ES-I3 (cell line): ENCODE data around the gene MCCC2.
"Not testable (repeated sequence)": the region's sequence is repeated elsewhere in the genome, so short reads cannot be mapped to it uniquely, and the experiment has no call there.

ENCODE experiments used
- H3K36me3 ChIP-seq: 2 replicates; pipeline ENCODE4 v1.6.1; 2013; ENCODE audit warnings: mild to moderate bottlenecking, low read length, control low read depth, moderate library complexity; ENCODE audit not compliant: insufficient read depth
- H3K4me1 ChIP-seq: 2 replicates; pipeline ENCODE4 v1.6.1; 2013; ENCODE audit warnings: mild to moderate bottlenecking, control low read depth, low read length; ENCODE audit not compliant: insufficient read depth
- H3K9ac ChIP-seq: 2 replicates; pipeline ENCODE4 v1.6.1; 2013; ENCODE audit warnings: low read depth, mild to moderate bottlenecking, low read length, moderate library complexity
- H3K9me3 ChIP-seq: 2 replicates; pipeline ENCODE4 v1.6.1; 2013; ENCODE audit warnings: mild to moderate bottlenecking, low read length, moderate library complexity; ENCODE audit not compliant: control insufficient read depth, insufficient read depth

Gene MCCC2

DNA sequence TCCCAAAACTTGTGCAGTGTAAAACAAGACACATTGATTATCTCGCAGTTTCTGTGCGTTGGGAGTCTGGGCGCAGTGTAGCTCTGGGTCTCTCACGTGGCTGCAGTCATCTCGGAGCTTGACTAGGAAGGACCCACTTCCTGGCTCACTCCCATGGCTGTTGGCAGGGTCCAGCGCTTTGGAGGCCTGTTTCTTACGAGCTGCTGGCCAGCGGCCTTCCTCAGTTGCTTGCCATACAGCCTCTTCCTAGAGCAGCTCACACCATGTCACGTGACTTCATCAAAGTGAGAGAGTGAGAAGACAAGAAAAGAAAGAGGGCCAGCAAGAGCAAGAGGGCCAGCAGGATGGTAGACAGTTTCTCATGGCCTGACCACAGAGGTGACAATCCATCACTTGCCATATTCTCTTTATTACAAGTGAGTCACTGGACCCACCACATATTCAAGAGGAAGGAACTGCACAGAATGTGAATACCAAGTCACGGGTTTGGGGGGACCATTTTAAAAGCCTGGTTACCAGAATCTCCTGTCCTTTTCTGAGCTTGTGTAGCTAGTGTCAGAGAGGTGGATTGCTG lies 36.2 kb downstream of the MCCC2 start:
- Histone ChIP-seq H3K36me3 (no peaks in the 10 kb centered on the region), H3K4me1 (no peaks in the 10 kb centered on the region), H3K9me3 (no peaks in the 10 kb centered on the region), H3K9ac (no peak overlapping the region)

GRCh38 chr5:71629950-71630349 lies 42.8 kb downstream of the MCCC2 start:
- Histone ChIP-seq H3K9me3 (no peaks in the 10 kb centered on the region), H3K4me1 (no peaks in the 10 kb centered on the region), H3K9ac (no peak overlapping the region), H3K36me3 (no peaks in the 10 kb centered on the region)

- no peaks in the 10 kb centered on the region for H3K9me3 ChIP-seq
- no peaks in the 10 kb centered on the region for H3K4me1 ChIP-seq
- H3K9ac ChIP-seq, result no peak overlapping the region
- H3K36me3 ChIP-seq, result no peaks in the 10 kb centered on the region
Observed at GRCh38 chr5:71631070-71631469, 43.9 kb downstream of the MCCC2 start.

- Histone ChIP-seq H3K9me3 (no peaks in the 10 kb centered on the region), H3K4me1 (no peaks in the 10 kb centered on the region), H3K36me3 (no peaks in the 10 kb centered on the region), H3K9ac (no peak overlapping the region)
Observed at GRCh38 chr5:71632168-71632567, 45.0 kb downstream of the MCCC2 start.

- H3K9me3 ChIP-seq, result no peaks in the 10 kb centered on the region
- no peak overlapping the region for H3K9ac ChIP-seq
- no peaks in the 10 kb centered on the region for H3K4me1 ChIP-seq
- H3K36me3 ChIP-seq, result no peaks in the 10 kb centered on the region
Observed at GRCh38 chr5:71633255-71634155, 46.4 kb downstream of the MCCC2 start.

GRCh38 chr5:71637133-71637532 lies 50.0 kb downstream of the MCCC2 start:
- Histone ChIP-seq H3K36me3 (no peaks in the 10 kb centered on the region), H3K4me1 (no peaks in the 10 kb centered on the region), H3K9me3 (no peaks in the 10 kb centered on the region), H3K9ac (no peak overlapping the region)

- H3K9me3 ChIP-seq, result no peaks in the 10 kb centered on the region
- no peaks in the 10 kb centered on the region for H3K4me1 ChIP-seq
- H3K9ac ChIP-seq, result no peak overlapping the region
- no peaks in the 10 kb centered on the region for H3K36me3 ChIP-seq
Observed at GRCh38 chr5:71640408-71640807, 53.3 kb downstream of the MCCC2 start.

DNA sequence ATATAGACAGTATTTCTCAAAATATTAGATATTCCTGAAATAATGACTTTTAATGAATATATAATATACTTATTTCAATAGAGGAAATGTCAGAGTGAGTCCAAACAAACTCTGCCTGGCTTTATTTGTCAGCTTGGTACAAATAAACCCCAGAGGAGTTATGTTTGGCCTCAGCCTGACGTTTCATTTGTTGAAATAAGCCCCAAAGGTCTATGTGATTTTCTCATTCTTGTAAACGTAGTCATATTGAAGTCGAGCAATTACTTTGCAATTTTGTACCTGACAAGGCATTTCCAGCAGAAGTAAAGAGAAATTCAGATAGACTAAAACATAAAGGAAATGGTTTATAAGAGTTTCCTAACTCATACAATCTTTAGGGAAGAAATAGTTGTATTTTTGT lies 57.9 kb downstream of the MCCC2 start:
- Histone ChIP-seq H3K9ac (no peak overlapping the region), H3K9me3 (no peaks in the 10 kb centered on the region), H3K36me3 (no peaks in the 10 kb centered on the region), H3K4me1 (no peaks in the 10 kb centered on the region)

DNA sequence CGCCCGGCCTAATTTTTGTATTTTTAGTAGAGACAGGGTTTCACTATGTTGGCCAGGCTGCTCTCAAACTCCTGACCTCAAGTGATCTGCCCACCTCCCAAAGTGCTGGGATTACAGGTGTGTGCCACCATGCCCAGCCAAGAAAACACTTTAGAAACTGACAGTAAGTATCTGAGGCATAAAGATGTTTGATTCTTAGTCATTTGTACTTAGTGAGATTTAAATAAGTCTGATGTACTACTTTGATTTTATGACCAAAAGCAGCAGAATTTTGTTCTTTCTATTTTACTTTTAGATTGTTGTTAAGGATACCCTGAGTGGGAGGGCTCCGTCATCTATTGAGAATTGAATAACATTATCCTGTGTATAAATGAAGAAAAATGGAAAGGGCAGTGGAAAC lies 63.8 kb downstream of the MCCC2 start:
- H3K9ac ChIP-seq, H3K9me3 ChIP-seq, H3K36me3 ChIP-seq, H3K4me1 ChIP-seq: not testable (repeated sequence)

- no peaks in the 10 kb centered on the region for H3K36me3 ChIP-seq
- no peaks in the 10 kb centered on the region for H3K9me3 ChIP-seq
- H3K9ac ChIP-seq, result no peak overlapping the region
- no peaks in the 10 kb centered on the region for H3K4me1 ChIP-seq
Observed at GRCh38 chr5:71651579-71651978, 64.4 kb downstream of the MCCC2 start.

GRCh38 chr5:71652349-71652748 lies 65.2 kb downstream of the MCCC2 start:
- Histone ChIP-seq H3K9ac (no peak overlapping the region), H3K36me3 (no peaks in the 10 kb centered on the region), H3K4me1 (no peaks in the 10 kb centered on the region), H3K9me3 (no peaks in the 10 kb centered on the region)

DNA sequence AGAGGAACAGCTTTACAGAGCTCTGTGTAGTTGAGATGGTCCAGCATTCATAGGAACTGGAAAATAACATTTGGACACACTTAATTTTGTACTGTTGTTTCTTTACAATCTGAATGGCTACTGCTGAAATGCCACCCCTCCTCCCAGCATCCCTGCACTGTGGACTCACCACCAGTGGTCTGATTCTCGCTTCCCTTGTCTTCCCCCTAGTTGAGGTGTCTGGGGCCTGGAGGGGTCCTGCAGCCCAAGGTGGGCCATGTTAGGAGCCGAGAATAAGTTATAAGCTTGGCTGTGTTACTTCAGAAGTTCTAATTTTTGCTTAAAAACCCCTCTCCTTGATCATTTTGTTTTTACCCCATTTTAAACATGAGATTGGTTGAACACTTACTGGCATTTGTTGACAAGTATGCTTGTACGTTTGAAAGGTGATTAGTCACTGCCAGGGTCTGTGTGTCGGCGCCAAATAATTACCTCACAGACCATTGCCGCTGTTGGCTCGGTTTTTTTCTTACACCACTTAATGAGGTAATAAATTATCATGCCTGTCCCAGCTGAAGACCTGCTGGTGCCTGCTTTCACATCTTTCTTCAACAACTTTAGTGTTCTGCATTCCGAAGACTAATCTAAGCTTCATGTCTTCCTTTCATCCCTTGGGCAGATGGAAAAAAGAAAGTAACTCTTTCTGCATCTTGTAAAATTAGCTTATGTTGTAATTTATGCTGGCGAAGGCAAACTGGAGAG lies 65.8 kb downstream of the MCCC2 start:
- no peak overlapping the region for H3K9ac ChIP-seq
- H3K4me1 ChIP-seq, result no peaks in the 10 kb centered on the region
- H3K36me3 ChIP-seq, result no peaks in the 10 kb centered on the region
- no peaks in the 10 kb centered on the region for H3K9me3 ChIP-seq

DNA sequence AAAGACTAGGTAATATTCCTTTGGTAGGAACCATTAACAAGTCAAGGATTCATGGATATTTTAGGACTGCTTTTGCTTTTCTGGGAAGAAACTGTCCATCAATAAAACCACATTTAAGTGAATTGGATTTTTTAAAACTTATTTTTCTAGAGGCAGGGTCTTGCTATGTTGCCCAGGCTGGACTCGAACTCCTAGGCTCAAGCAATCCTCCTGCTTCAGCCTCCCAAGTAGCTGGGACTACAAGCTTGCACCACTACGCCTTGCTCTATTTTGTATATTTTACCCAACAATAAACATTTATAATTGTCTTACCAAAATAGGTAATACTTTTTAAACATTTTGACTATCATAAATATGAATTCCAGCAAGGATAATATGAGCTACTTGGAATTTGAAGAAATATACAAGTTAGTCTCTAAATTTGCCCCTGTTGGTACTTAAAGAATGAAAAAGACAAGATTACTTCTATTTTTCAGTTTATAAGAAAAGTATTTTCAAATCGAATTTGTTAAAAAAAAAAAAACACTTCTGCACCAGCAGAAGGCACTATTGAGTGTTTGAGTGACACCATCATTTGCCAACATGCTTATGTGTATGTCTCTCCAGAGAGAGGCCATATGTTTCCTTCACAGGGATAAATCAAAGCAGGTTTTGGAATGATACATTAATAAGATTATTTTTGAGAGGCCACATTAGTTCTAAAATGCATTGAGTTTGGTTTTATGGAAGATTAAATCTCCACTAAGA lies 71.9 kb downstream of the MCCC2 start:
- no peak overlapping the region for H3K9ac ChIP-seq
- no peaks in the 10 kb centered on the region for H3K36me3 ChIP-seq
- H3K9me3 ChIP-seq, result no peaks in the 10 kb centered on the region
- no peaks in the 10 kb centered on the region for H3K4me1 ChIP-seq

DNA sequence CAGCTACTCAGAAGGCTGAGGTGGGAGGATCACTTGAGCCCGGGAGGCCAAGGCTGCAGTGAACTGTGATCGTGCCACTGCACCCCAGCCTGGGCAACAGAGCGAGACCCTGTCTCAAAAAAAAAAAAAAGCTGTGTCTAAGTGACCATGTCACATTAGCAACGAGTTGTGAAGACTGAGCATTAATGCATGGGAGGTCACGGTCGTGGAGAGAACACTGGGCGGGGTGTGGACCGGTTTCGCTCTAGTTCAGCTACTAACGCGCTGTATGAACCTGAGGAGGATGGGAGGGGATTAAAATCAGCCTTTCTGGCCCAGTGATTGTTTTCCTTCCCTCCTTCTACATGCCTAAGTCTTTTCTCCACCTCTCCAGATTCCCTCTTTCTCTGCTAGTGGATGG lies 75.2 kb downstream of the MCCC2 start:
- no peaks in the 10 kb centered on the region for H3K36me3 ChIP-seq
- H3K9me3 ChIP-seq, result no peaks in the 10 kb centered on the region
- H3K4me1 ChIP-seq, result no peaks in the 10 kb centered on the region
- no peak overlapping the region for H3K9ac ChIP-seq
